ENCODE results near the gene USP9X.
"Not testable (repeated sequence)": the region's sequence is repeated elsewhere in the genome, so short reads cannot be mapped to it uniquely, and the experiment has no call there.

USP9X gene

GRCh38 chrX:41186946-41187345, 101.7 kb downstream of the USP9X start:
- not testable (repeated sequence) for DNase-seq (ENCODE audit: low spot score)

GRCh38 chrX:41189156-41189555, 103.9 kb downstream of the USP9X start:
- no peak for DNase-seq (ENCODE audit: low spot score)

- DNase-seq (ENCODE audit: low spot score): no peak
Measured at GRCh38 chrX:41192880-41193279, 107.6 kb downstream of the USP9X start.

- no peak for DNase-seq (ENCODE audit: low spot score)
Measured at GRCh38 chrX:41198410-41198809, 113.2 kb downstream of the USP9X start.

- DNase-seq (ENCODE audit: low spot score): no peak
Measured at GRCh38 chrX:41200785-41201184, 115.5 kb downstream of the USP9X start.

- DNase-seq (ENCODE audit: low spot score): no peak
Measured at GRCh38 chrX:41209853-41210252, 124.6 kb downstream of the USP9X start.

GRCh38 chrX:41224605-41225004, 139.4 kb downstream of the USP9X start:
- no peak for DNase-seq (ENCODE audit: low spot score)

- DNase-seq (ENCODE audit: low spot score): no peak
Measured at GRCh38 chrX:41233988-41234387, 148.7 kb downstream of the USP9X start.

- not testable (repeated sequence) for DNase-seq (ENCODE audit: low spot score)
Measured at GRCh38 chrX:41234471-41234870, 149.2 kb downstream of the USP9X start.

- DNase-seq (ENCODE audit: low spot score): no peak
Measured at GRCh38 chrX:41234962-41235361, 149.7 kb downstream of the USP9X start.

GRCh38 chrX:41236629-41237028, 151.4 kb downstream of the USP9X start:
- DNase-seq (ENCODE audit: low spot score): no peak

GRCh38 chrX:41240509-41240908, 155.3 kb downstream of the USP9X start:
- DNase-seq (ENCODE audit: low spot score): no peak

GRCh38 chrX:41241962-41242361, 156.7 kb downstream of the USP9X start:
- no peak for DNase-seq (ENCODE audit: low spot score)

GRCh38 chrX:41245641-41246040, 160.4 kb downstream of the USP9X start:
- DNase-seq (ENCODE audit: low spot score): no peak

GRCh38 chrX:41250867-41251266, 165.6 kb downstream of the USP9X start:
- no peak for DNase-seq (ENCODE audit: low spot score)

- no peak for DNase-seq (ENCODE audit: low spot score)
Measured at GRCh38 chrX:41257801-41258200, 172.6 kb downstream of the USP9X start.

- DNase-seq (ENCODE audit: low spot score): no peak
Measured at GRCh38 chrX:41258226-41258625, 173.0 kb downstream of the USP9X start.

- DNase-seq (ENCODE audit: low spot score): no peak
Measured at GRCh38 chrX:41258871-41259270, 173.6 kb downstream of the USP9X start.

- no peak for DNase-seq (ENCODE audit: low spot score)
Measured at GRCh38 chrX:41259516-41259915, 174.3 kb downstream of the USP9X start.

- DNase-seq (ENCODE audit: low spot score): no peak
Measured at GRCh38 chrX:41265615-41266014, 180.4 kb downstream of the USP9X start.

- no peak for DNase-seq (ENCODE audit: low spot score)
Measured at GRCh38 chrX:41273638-41274037, 188.4 kb downstream of the USP9X start.

GRCh38 chrX:41275661-41276609, 190.7 kb downstream of the USP9X start:
- peak; percentile 71 for DNase-seq (ENCODE audit: low spot score)

GRCh38 chrX:41276661-41277506, 191.6 kb downstream of the USP9X start:
- DNase-seq (ENCODE audit: low spot score): no peak

Data from HuH-7 (cell line).